GM12878 (cell line): Measurements from ENCODE around the gene RRP1B. TPM values are rescaled to one million over a fixed set of nuclear protein-coding genes. Genes with fewer than 3 reads are reported as not detected.

Experiments
- BACH1 ChIP-seq: fragments of 450-650 bp; IDR thresholded peaks from 2 replicates; pipeline ENCODE4 v1.6.1; 2017; ENCODE audit warnings: mild to moderate bottlenecking, borderline replicate concordance
- BCL11A ChIP-seq: IDR thresholded peaks from 2 replicates; pipeline ENCODE4 v1.6.1; 2011; ENCODE audit warnings: low read depth, low read length
- CHD1 ChIP-seq: IDR thresholded peaks from 2 replicates; pipeline ENCODE4 v1.6.1; 2012; ENCODE audit warnings: low read depth, low read length, improper control_type of control experiment
- CREB1 ChIP-seq: IDR thresholded peaks from 2 replicates; pipeline ENCODE4 v1.6.1; 2012; ENCODE audit warnings: low read depth, mild to moderate bottlenecking, inconsistent platforms
- IRF4 ChIP-seq: IDR thresholded peaks from 2 replicates; pipeline ENCODE4 v1.6.1; 2011; ENCODE audit warnings: low read depth, low read length
- MTA2 ChIP-seq: fragments of 450-650 bp; IDR thresholded peaks from 2 replicates; pipeline ENCODE4 v1.6.1; 2016; ENCODE audit warnings: low read depth, mild to moderate bottlenecking, moderate library complexity
- NFYB ChIP-seq: IDR thresholded peaks from 2 replicates; pipeline ENCODE4 v1.6.1; 2011; ENCODE audit warnings: low read depth, mild to moderate bottlenecking, low read length, improper control_type of control experiment, moderate library complexity; ENCODE audit not compliant: insufficient read depth
- NR2F1 ChIP-seq: fragments of 450-650 bp; conservative IDR thresholded peaks from 2 replicates; pipeline ENCODE4 v1.6.1; 2017; ENCODE audit warnings: mild to moderate bottlenecking
- POLR2AphosphoS2 ChIP-seq: IDR thresholded peaks from 2 replicates; pipeline ENCODE4 v1.6.1; 2011; ENCODE audit warnings: low read depth, mild to moderate bottlenecking, low read length, improper control_type of control experiment, moderate library complexity
- POU2F2 ChIP-seq: IDR thresholded peaks from 3 replicates; pipeline ENCODE4 v1.6.1; 2011; ENCODE audit warnings: low read depth, mild to moderate bottlenecking, low read length, borderline replicate concordance
- RAD51 ChIP-seq: fragments of 450-650 bp; IDR thresholded peaks from 2 replicates; pipeline ENCODE4 v1.6.1; 2016; ENCODE audit warnings: moderate library complexity, mild to moderate bottlenecking, inconsistent platforms
- RBBP5 ChIP-seq: fragments of 200-600 bp; sonication (generic); conservative IDR thresholded peaks from 2 replicates; pipeline ENCODE4 v1.6.1; 2016
- SIN3A ChIP-seq: IDR thresholded peaks from 2 replicates; pipeline ENCODE4 v1.6.1; 2012; ENCODE audit warnings: low read depth, low read length, improper control_type of control experiment
- SMAD5 ChIP-seq: IDR thresholded peaks from 2 replicates; pipeline ENCODE4 v1.6.1; 2016; ENCODE audit warnings: antibody characterized with exemption, low read depth
- SRF ChIP-seq, 2 experiments: IDR thresholded peaks; 2 replicates each; pipeline ENCODE4 v1.6.1; 2011; ENCODE audit warnings: low read depth in 2 of 2, low read length in 2 of 2, mild to moderate bottlenecking in 1 of 2, moderate library complexity in 1 of 2
- STAT1 ChIP-seq: fragments of 450-650 bp; conservative IDR thresholded peaks from 2 replicates; pipeline ENCODE4 v1.6.1; 2014; ENCODE audit warnings: antibody characterized with exemption, mild to moderate bottlenecking
- TARDBP ChIP-seq: IDR thresholded peaks from 2 replicates; pipeline ENCODE4 v1.6.1; 2016; ENCODE audit warnings: borderline replicate concordance
- WRNIP1 ChIP-seq: IDR thresholded peaks from 2 replicates; pipeline ENCODE4 v1.6.1; 2011; ENCODE audit warnings: low read depth, low read length, improper control_type of control experiment, borderline replicate concordance
- polyA plus RNA-seq, 11 experiments: library from polyadenylated mRNA; depleted of rRNA in 4 of 11; unstranded in 6 of 11; stranded (reverse) in 5 of 11; fragments of >200 nt; fragmentation: Nextera tagmentation in 4 of 11; fragmentation: Illumina TruSeq in 1 of 11; extraction: Ambion mirVana in 4 of 11; extraction: Trizol in 1 of 11; gene quantifications; 1 replicate in 1 of 11; 2 replicates in 10 of 11; pipeline versions ENCODE4 v1.2.1 to v1.2.3, GENCODE V29; 2011 to 2016; ENCODE audit warnings: inconsistent platforms in 2 of 11, missing spikeins in 2 of 11, low read depth in 1 of 11
- total RNA-seq, 4 experiments: library from RNA; depleted of rRNA in 3 of 4; stranded (reverse); fragments of >200 nt in 3 of 4; fragmentation: Illumina TruSeq in 1 of 4; extraction: Trizol in 1 of 4; gene quantifications; 2 replicates each; pipeline versions ENCODE4 v1.2.1 to v1.2.3, GENCODE V29; 2013 to 2021
- TF ChIP-seq, protein P1 (sequence below): fragments of 450-650 bp; formaldehyde crosslinking; IDR thresholded peaks from 2 replicates; pipeline ENCODE4 v1.5.0; 2022; ENCODE audit warnings: mild to moderate bottlenecking, missing genetic modification characterization
- TF ChIP-seq, protein P2 (sequence below), 3 experiments: IDR thresholded peaks in 2 of 3; conservative IDR thresholded peaks in 1 of 3; 2 replicates each; pipeline ENCODE4 v1.5.1; 2011; ENCODE audit warnings: low read depth in 3 of 3, low read length in 3 of 3, mild to moderate bottlenecking in 3 of 3, control low read depth in 2 of 3, moderate library complexity in 2 of 3, inconsistent platforms in 1 of 3, mixed read lengths in 1 of 3; ENCODE audit not compliant: control insufficient read depth in 2 of 3, insufficient read depth in 1 of 3; ENCODE audit errors: extremely low read depth in 1 of 3
- TF ChIP-seq, protein P3 (sequence below): fragments of 450-650 bp; IDR thresholded peaks from 2 replicates; pipeline ENCODE4 v1.6.1; 2018; ENCODE audit warnings: borderline replicate concordance, mild to moderate bottlenecking; ENCODE audit not compliant: partially characterized antibody

Gene RRP1B
- total and polyA plus RNA-seq, 10 of the 15 experiments (the other 5 are each of a cell fraction or from before 2014, with no cell fraction given): 8.1 to 57.4 (median 38.1) TPM

DNA sequence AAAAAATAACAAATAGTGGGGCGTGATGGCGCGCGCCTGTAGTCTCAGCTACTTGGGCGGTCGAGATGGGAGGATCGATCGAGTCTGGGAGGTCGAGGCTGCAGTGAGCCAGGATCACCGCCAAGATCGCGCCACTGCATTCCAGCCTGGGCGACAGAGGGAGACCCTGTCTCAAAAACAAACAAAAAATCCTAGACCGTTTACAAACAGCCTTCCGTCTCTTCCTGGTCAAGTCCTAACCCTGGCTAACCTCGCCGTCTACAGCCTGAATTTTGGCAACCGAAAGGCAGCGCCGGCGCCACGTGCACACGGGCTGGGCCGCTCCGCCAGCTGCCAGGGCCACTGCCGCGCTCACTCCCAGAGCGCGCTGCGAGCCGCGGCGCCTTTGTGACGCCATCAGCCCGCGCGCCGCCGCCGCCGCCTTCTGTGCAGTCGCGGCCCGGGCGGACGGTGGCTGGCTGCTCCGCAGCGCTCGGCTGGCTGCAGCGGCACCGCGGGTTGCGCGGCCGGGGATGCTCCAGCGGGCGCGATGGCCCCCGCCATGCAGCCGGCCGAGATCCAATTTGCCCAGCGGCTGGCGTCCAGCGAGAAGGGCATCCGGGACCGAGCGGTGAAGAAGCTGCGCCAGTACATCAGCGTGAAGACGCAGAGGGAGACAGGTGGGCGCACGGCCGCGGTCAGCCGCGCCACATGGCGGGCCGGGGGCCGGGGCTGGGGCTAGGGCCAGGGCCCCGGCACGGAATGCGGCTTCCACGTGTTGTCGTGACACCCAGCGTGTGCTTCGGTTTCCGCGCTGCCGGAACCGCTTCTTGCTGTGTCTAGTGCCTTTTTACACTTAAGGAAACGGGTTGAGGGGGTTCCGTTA is at the start of gene RRP1B, which contains the start of gene HSF2BP (continued):
- TF ChIP-seq NR2F1: peak; percentile 67
- TF ChIP-seq MTA2: 0 out of 2 replicates have a peak, but pooled peaks have one; percentile 11
- peak; percentile 47; the same call in 1 of the 2 replicates for TF ChIP-seq POLR2AphosphoS2
- TF ChIP-seq NFYB: no peak
- TF ChIP-seq, protein P1, sequence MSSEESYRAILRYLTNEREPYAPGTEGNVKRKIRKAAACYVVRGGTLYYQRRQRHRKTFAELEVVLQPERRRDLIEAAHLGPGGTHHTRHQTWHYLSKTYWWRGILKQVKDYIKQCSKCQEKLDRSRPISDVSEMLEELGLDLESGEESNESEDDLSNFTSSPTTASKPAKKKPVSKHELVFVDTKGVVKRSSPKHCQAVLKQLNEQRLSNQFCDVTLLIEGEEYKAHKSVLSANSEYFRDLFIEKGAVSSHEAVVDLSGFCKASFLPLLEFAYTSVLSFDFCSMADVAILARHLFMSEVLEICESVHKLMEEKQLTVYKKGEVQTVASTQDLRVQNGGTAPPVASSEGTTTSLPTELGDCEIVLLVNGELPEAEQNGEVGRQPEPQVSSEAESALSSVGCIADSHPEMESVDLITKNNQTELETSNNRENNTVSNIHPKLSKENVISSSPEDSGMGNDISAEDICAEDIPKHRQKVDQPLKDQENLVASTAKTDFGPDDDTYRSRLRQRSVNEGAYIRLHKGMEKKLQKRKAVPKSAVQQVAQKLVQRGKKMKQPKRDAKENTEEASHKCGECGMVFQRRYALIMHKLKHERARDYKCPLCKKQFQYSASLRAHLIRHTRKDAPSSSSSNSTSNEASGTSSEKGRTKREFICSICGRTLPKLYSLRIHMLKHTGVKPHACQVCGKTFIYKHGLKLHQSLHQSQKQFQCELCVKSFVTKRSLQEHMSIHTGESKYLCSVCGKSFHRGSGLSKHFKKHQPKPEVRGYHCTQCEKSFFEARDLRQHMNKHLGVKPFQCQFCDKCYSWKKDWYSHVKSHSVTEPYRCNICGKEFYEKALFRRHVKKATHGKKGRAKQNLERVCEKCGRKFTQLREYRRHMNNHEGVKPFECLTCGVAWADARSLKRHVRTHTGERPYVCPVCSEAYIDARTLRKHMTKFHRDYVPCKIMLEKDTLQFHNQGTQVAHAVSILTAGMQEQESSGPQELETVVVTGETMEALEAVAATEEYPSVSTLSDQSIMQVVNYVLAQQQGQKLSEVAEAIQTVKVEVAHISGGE: no peak
- no peak for TF ChIP-seq BCL11A
- no peak for TF ChIP-seq RAD51
- peak; percentile 73; the same call in 1 of the 2 replicates for TF ChIP-seq STAT1
- peak; percentile 86; the same call in 1 of the 2 replicates for TF ChIP-seq SIN3A
- TF ChIP-seq, protein P2, sequence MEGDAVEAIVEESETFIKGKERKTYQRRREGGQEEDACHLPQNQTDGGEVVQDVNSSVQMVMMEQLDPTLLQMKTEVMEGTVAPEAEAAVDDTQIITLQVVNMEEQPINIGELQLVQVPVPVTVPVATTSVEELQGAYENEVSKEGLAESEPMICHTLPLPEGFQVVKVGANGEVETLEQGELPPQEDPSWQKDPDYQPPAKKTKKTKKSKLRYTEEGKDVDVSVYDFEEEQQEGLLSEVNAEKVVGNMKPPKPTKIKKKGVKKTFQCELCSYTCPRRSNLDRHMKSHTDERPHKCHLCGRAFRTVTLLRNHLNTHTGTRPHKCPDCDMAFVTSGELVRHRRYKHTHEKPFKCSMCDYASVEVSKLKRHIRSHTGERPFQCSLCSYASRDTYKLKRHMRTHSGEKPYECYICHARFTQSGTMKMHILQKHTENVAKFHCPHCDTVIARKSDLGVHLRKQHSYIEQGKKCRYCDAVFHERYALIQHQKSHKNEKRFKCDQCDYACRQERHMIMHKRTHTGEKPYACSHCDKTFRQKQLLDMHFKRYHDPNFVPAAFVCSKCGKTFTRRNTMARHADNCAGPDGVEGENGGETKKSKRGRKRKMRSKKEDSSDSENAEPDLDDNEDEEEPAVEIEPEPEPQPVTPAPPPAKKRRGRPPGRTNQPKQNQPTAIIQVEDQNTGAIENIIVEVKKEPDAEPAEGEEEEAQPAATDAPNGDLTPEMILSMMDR (IDR thresholded peaks at IDR 0.05 in 2 of 3, conservative IDR thresholded peaks at IDR 0.05 in 1 of 3; ENCODE audit: control insufficient read depth in 2 of 3, extremely low read depth in 1 of 3, insufficient read depth in 1 of 3, low read depth in 3 of 3, low read length in 3 of 3): no peak
- TF ChIP-seq CREB1: peak; percentile 96
- TF ChIP-seq SRF (IDR thresholded peaks at IDR 0.05; ENCODE audit: low read depth in 2 of 2, low read length in 2 of 2): peak; percentile 34 to 92; a peak in 3 of 4 replicates
- peak; percentile 60; the same call in 1 of the 3 replicates for TF ChIP-seq POU2F2
- no peak for TF ChIP-seq TARDBP
- TF ChIP-seq CHD1: 0 out of 2 replicates have a peak, but pooled peaks have one; percentile 41
- no peak for TF ChIP-seq WRNIP1
- no peak for TF ChIP-seq SMAD5
- TF ChIP-seq IRF4: no peak
- TF ChIP-seq RBBP5: no peak
- TF ChIP-seq, protein P3, sequence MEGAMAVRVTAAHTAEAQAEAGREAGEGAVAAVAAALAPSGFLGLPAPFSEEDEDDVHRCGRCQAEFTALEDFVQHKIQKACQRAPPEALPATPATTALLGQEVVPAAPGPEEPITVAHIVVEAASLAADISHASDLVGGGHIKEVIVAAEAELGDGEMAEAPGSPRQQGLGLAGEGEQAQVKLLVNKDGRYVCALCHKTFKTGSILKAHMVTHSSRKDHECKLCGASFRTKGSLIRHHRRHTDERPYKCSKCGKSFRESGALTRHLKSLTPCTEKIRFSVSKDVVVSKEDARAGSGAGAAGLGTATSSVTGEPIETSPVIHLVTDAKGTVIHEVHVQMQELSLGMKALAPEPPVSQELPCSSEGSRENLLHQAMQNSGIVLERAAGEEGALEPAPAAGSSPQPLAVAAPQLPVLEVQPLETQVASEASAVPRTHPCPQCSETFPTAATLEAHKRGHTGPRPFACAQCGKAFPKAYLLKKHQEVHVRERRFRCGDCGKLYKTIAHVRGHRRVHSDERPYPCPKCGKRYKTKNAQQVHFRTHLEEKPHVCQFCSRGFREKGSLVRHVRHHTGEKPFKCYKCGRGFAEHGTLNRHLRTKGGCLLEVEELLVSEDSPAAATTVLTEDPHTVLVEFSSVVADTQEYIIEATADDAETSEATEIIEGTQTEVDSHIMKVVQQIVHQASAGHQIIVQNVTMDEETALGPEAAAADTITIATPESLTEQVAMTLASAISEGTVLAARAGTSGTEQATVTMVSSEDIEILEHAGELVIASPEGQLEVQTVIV: peak; percentile 71
- peak; percentile 85 for TF ChIP-seq BACH1
